Panc1 (cell line): ENCODE results near the gene SH3TC1. TPM values are rescaled to one million over a fixed set of nuclear protein-coding genes. Genes with fewer than 3 reads are reported as not detected.

Experiments used
- ATAC-seq: fragments of 200-7000 bp; cut with Tn5 transposase; 2 replicates; pipeline ENCODE4 v1.9.1; 2020; ENCODE audit warnings: mild to moderate bottlenecking, moderate library complexity
- BruUV-seq: library from RNA; stranded (reverse); fragments of 400-500 nt; replicated peaks from 2 replicates; lab custom pipeline; 2021; lab: Mats Ljungman, UMichigan
- CTCF ChIA-PET: fragments of 300-600 bp; sonication (Branson Sonifier 250); formaldehyde crosslinking; loops from one replicate; lab custom pipeline; 2022; ENCODE audit warnings: antibody characterized with exemption; lab: Charles Lee
- POLR2A ChIA-PET: fragments of 300-600 bp; sonication (Branson Sonifier 250); formaldehyde crosslinking; loops from one replicate; lab custom pipeline; 2022; ENCODE audit warnings: antibody characterized with exemption; lab: Charles Lee
- DNase-seq: peaks from one replicate; pipeline ENCODE4 v3.0.0-alpha.2; 2010; ENCODE audit warnings: low read depth, low spot score
- H3K27ac ChIP-seq: 2 replicates; pipeline ENCODE4 v1.5.1; 2011; ENCODE audit warnings: mild to moderate bottlenecking, low read length, inconsistent platforms
- H3K27me3 ChIP-seq: fragments of 200-500 bp; sonication (Bioruptor generic); 2 replicates; pipeline ENCODE4 v1.6.0; 2014; ENCODE audit warnings: low read length, inconsistent platforms; ENCODE audit not compliant: control insufficient read depth, insufficient read depth
- H3K36me3 ChIP-seq: fragments of 200-500 bp; sonication (Bioruptor generic); 2 replicates; pipeline ENCODE4 v1.5.1; 2014; ENCODE audit warnings: inconsistent platforms, mild to moderate bottlenecking, low read length, moderate library complexity; ENCODE audit not compliant: control insufficient read depth, insufficient read depth
- H3K4me1 ChIP-seq: 2 replicates; pipeline ENCODE4 v1.5.1; 2011; ENCODE audit warnings: inconsistent platforms, mild to moderate bottlenecking, low read length, moderate library complexity; ENCODE audit not compliant: control insufficient read depth, insufficient read depth
- H3K4me3 ChIP-seq, 2 experiments: 2 replicates each; pipeline ENCODE4 v1.5.1; 2011 to 2012; ENCODE audit warnings: low read depth in 2 of 2, low read length in 2 of 2, mild to moderate bottlenecking in 2 of 2, inconsistent platforms in 1 of 2, moderate library complexity in 1 of 2
- H3K9me3 ChIP-seq: fragments of 200-500 bp; sonication (Bioruptor generic); 2 replicates; pipeline ENCODE4 v1.5.1; 2014; ENCODE audit warnings: low read depth, mild to moderate bottlenecking, inconsistent platforms, low read length, moderate library complexity; ENCODE audit not compliant: control insufficient read depth, insufficient read depth
- POLR2AphosphoS5 ChIP-seq: IDR thresholded peaks from 2 replicates; pipeline ENCODE4 v1.6.1; 2012; ENCODE audit warnings: mild to moderate bottlenecking, low read depth, low read length, moderate library complexity
- SIN3A ChIP-seq: IDR thresholded peaks from 2 replicates; pipeline ENCODE4 v1.6.1; 2012; ENCODE audit warnings: low read depth, mild to moderate bottlenecking, low read length, moderate library complexity, borderline replicate concordance; ENCODE audit not compliant: insufficient read depth
- TCF7L2 ChIP-seq: IDR thresholded peaks from 2 replicates; pipeline ENCODE4 v1.6.1; 2011; ENCODE audit warnings: mild to moderate bottlenecking, low read depth, low read length, inconsistent platforms
- in situ Hi-C: cut with HindIII; loops from 2 replicates; pipeline ENCODE4 v1.10.0; 2016; ENCODE audit warnings: low sequenced_read_pairs, low pct_unique_long_range_greater_than_20kb
- intact Hi-C: fragments of 100-400 bp; cut with micrococcal nuclease; formaldehyde crosslinking; loops from one replicate; pipeline ENCODE4 v1.10.0; 2022; ENCODE audit not compliant: unreplicated experiment
- total RNA-seq: library from RNA; stranded (reverse); gene quantifications from one replicate; pipeline ENCODE4 v1.2.1, GENCODE V29; 2021; ENCODE audit not compliant: unreplicated experiment
- TF ChIP-seq, protein P1 (sequence below), 2 experiments: IDR thresholded peaks; 2 replicates each; pipeline ENCODE4 v1.6.1; 2011 to 2012; ENCODE audit warnings: low read depth in 2 of 2, control low read depth in 1 of 2, low read length in 1 of 2, mild to moderate bottlenecking in 1 of 2, moderate library complexity in 1 of 2; ENCODE audit not compliant: insufficient read depth in 1 of 2
- TF ChIP-seq, protein P2 (sequence below): fragments of 450-650 bp; IDR thresholded peaks from 2 replicates; pipeline ENCODE4 v1.5.1; 2017; ENCODE audit warnings: mild to moderate bottlenecking

SH3TC1 gene
- total RNA-seq, 1 experiment from 2014 or later, result 4.5 TPM

DNA sequence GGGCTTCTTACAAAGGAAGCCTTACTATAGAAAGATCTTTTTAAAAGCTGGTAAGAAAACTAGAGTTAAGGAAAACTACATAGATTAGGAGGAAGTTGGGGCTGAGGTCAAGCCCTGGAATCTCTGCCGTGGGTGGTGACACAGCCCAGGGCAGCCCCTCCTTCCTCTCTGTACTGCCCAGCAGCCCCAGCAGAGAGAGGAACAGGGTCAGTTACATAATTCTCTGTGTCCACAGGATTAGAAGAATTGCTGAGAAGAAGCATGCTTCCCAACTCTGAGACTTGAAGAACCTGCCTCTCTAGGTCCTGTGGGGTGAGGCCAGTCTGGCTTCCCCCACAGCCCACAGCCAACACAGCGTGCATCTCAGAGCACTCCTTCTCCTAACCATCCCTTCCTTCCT is 31.3 kb upstream of the SH3TC1 start:
- BruUV-seq, result no TSS peak
- CTCF ChIA-PET, result interaction anchor here (0.7 to 1.5 kb wide), 2 partner anchors 8 to 9 kb away, joined by 3 read pairs; no protein-coding TSS in a partner anchor
- no peak for ATAC-seq

DNA sequence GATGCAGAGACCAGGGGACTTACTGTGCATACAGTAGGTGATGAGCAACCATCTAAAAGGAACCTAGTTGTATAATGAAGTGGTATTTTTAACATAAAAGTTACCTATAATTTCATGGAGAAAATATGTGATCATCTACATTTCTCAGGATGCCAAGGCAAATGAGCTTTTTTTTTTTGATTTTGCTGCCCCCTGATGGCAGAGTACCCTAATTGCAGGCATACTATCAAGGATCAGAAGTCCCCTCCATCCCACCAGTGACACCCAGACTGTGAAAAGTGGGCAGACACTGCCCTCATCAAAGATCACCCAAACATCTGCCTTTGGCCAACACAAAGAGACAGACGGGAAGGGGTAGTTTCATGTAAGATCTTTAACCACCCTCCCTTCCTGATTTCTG is 30.9 kb upstream of the SH3TC1 start:
- POLR2A ChIA-PET, result no interaction called here
- CTCF ChIA-PET, result interaction anchor here (1.5 kb wide), 1 partner anchor 9 kb away, joined by 3 read pairs; no protein-coding TSS in a partner anchor

More for the DNA sequence above, 31.3 kb upstream of the SH3TC1 start:
- Histone ChIP-seq H3K4me1 (no peaks in the 10 kb centered on the region), H3K4me3 (no peak overlapping the region), H3K36me3 (no peaks in the 10 kb centered on the region), H3K9me3 (no peaks in the 10 kb centered on the region), H3K27me3 (no peaks in the 10 kb centered on the region), H3K27ac (no peak overlapping the region)
- intact Hi-C loops (no loop called here), in situ Hi-C loops (no loop called here)
- POLR2A ChIA-PET, result no interaction called here
- TF ChIP-seq, protein P1, sequence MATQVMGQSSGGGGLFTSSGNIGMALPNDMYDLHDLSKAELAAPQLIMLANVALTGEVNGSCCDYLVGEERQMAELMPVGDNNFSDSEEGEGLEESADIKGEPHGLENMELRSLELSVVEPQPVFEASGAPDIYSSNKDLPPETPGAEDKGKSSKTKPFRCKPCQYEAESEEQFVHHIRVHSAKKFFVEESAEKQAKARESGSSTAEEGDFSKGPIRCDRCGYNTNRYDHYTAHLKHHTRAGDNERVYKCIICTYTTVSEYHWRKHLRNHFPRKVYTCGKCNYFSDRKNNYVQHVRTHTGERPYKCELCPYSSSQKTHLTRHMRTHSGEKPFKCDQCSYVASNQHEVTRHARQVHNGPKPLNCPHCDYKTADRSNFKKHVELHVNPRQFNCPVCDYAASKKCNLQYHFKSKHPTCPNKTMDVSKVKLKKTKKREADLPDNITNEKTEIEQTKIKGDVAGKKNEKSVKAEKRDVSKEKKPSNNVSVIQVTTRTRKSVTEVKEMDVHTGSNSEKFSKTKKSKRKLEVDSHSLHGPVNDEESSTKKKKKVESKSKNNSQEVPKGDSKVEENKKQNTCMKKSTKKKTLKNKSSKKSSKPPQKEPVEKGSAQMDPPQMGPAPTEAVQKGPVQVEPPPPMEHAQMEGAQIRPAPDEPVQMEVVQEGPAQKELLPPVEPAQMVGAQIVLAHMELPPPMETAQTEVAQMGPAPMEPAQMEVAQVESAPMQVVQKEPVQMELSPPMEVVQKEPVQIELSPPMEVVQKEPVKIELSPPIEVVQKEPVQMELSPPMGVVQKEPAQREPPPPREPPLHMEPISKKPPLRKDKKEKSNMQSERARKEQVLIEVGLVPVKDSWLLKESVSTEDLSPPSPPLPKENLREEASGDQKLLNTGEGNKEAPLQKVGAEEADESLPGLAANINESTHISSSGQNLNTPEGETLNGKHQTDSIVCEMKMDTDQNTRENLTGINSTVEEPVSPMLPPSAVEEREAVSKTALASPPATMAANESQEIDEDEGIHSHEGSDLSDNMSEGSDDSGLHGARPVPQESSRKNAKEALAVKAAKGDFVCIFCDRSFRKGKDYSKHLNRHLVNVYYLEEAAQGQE (IDR thresholded peaks at IDR 0.05; ENCODE audit: insufficient read depth in 1 of 2, low read depth in 2 of 2, low read length in 1 of 2), result no peak
- no peak for TF ChIP-seq POLR2AphosphoS5
- TF ChIP-seq, protein P2, sequence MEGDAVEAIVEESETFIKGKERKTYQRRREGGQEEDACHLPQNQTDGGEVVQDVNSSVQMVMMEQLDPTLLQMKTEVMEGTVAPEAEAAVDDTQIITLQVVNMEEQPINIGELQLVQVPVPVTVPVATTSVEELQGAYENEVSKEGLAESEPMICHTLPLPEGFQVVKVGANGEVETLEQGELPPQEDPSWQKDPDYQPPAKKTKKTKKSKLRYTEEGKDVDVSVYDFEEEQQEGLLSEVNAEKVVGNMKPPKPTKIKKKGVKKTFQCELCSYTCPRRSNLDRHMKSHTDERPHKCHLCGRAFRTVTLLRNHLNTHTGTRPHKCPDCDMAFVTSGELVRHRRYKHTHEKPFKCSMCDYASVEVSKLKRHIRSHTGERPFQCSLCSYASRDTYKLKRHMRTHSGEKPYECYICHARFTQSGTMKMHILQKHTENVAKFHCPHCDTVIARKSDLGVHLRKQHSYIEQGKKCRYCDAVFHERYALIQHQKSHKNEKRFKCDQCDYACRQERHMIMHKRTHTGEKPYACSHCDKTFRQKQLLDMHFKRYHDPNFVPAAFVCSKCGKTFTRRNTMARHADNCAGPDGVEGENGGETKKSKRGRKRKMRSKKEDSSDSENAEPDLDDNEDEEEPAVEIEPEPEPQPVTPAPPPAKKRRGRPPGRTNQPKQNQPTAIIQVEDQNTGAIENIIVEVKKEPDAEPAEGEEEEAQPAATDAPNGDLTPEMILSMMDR, result no peak
- TF ChIP-seq TCF7L2, result no peak
- no peak for TF ChIP-seq SIN3A
- DNase-seq, result no peak

More for the DNA sequence above, 30.9 kb upstream of the SH3TC1 start:
- in situ Hi-C loops, result no loop called here
- DNase-seq (no peak), ATAC-seq (no peak)
- no peaks in the 10 kb centered on the region for H3K9me3 ChIP-seq
- H3K27me3 ChIP-seq, result no peaks in the 10 kb centered on the region
- TF ChIP-seq, protein P2, result no peak; the same call in 1 of the 2 replicates
- TF ChIP-seq, protein P1 (IDR thresholded peaks at IDR 0.05; ENCODE audit: insufficient read depth in 1 of 2, low read depth in 2 of 2, low read length in 1 of 2), result no peak
- intact Hi-C loops, result no loop called here
- no peaks in the 10 kb centered on the region for H3K36me3 ChIP-seq
- BruUV-seq, result no TSS peak
- H3K4me1 ChIP-seq, result no peaks in the 10 kb centered on the region
- H3K27ac ChIP-seq, result no peak overlapping the region
- H3K4me3 ChIP-seq, result no peak overlapping the region
